ENCODE results near the gene ZNF750.
"Not testable (repeated sequence)": the region's sequence is repeated elsewhere in the genome, so short reads cannot be mapped to it uniquely, and the experiment has no call there.

Gene ZNF750

GRCh38 chr17:82790391-82790790 is 49.4 kb downstream of the ZNF750 start:
- no peak for DNase-seq

GRCh38 chr17:82789806-82790205 is 50.0 kb downstream of the ZNF750 start:
- DNase-seq: no peak

- no peak for DNase-seq
Observed at GRCh38 chr17:82789051-82789592, 50.7 kb downstream of the ZNF750 start.

GRCh38 chr17:82788206-82789001 is 51.4 kb downstream of the ZNF750 start:
- no peak for DNase-seq

GRCh38 chr17:82787081-82787848 is 52.6 kb downstream of the ZNF750 start:
- no peak for DNase-seq

GRCh38 chr17:82786427-82786826 is 53.4 kb downstream of the ZNF750 start:
- no peak for DNase-seq

- not testable (repeated sequence) for DNase-seq
Observed at GRCh38 chr17:82785581-82785980, 54.2 kb downstream of the ZNF750 start.

GRCh38 chr17:82783498-82783897 is 56.3 kb downstream of the ZNF750 start:
- no peak for DNase-seq

- no peak for DNase-seq
Observed at GRCh38 chr17:82782657-82783207, 57.1 kb downstream of the ZNF750 start.

GRCh38 chr17:82781894-82782274 is 57.9 kb downstream of the ZNF750 start:
- DNase-seq: peak; percentile 80

GRCh38 chr17:82780971-82781893 is 58.6 kb downstream of the ZNF750 start:
- DNase-seq: no peak

GRCh38 chr17:82780195-82780594 is 59.6 kb downstream of the ZNF750 start:
- no peak for DNase-seq

- DNase-seq: no peak
Observed at GRCh38 chr17:82779541-82779940, 60.3 kb downstream of the ZNF750 start.
